HFFc6 (cell line): ENCODE measurements around the gene MRPL50. TPM values are rescaled to one million over a fixed set of nuclear protein-coding genes. Genes with fewer than 3 reads are reported as not detected.
A peak's percentile ranks its signal among the peaks of the same experiment; 100 is the strongest.

Source experiments
- DNase-seq: peaks from one replicate; pipeline ENCODE4 v3.0.0-alpha.2; 2018
- H3K27ac Mint-ChIP-seq: 2 replicates; pipeline ENCODE4 v1.8.0; 2020; ENCODE audit warnings: mild to moderate bottlenecking, mixed read lengths
- H3K27me3 Mint-ChIP-seq: 2 replicates; pipeline ENCODE4 v1.8.0; 2021; ENCODE audit warnings: mild to moderate bottlenecking, moderate library complexity, mixed read lengths; ENCODE audit not compliant: insufficient read depth
- H3K36me3 Mint-ChIP-seq: 2 replicates; pipeline ENCODE4 v1.8.0; 2021; ENCODE audit warnings: low read depth, mixed read lengths
- H3K4me1 Mint-ChIP-seq: 2 replicates; pipeline ENCODE4 v1.8.0; 2020; ENCODE audit warnings: low read depth, mixed read lengths
- H3K4me3 Mint-ChIP-seq: 2 replicates; pipeline ENCODE4 v1.8.0; 2020; ENCODE audit warnings: mild to moderate bottlenecking, moderate library complexity, mixed read lengths
- H3K9me3 Mint-ChIP-seq: 2 replicates; pipeline ENCODE4 v1.8.0; 2020; ENCODE audit warnings: mild to moderate bottlenecking, mixed read lengths
- total RNA-seq, 6 experiments: library from RNA; stranded (reverse); fragmentation: NEBNext Ultra II Directional; extraction: Animal tissue kit (Norgen Biotek cat#: 25700); gene quantifications; 2 replicates in 1 of 6; 3 replicates in 5 of 6; pipeline ENCODE4 v1.2.3, GENCODE V29; 2021
- TF ChIP-seq, protein P1 (sequence below): fragments of 200-600 bp; sonication (generic); IDR thresholded peaks from 2 replicates; pipeline ENCODE4 v1.5.0; 2021; ENCODE audit warnings: antibody characterized with exemption, mild to moderate bottlenecking

Gene MRPL50
- total RNA-seq, 6 experiments from 2014 or later, result 9.6 to 11.2 (median 10.4) TPM

DNA sequence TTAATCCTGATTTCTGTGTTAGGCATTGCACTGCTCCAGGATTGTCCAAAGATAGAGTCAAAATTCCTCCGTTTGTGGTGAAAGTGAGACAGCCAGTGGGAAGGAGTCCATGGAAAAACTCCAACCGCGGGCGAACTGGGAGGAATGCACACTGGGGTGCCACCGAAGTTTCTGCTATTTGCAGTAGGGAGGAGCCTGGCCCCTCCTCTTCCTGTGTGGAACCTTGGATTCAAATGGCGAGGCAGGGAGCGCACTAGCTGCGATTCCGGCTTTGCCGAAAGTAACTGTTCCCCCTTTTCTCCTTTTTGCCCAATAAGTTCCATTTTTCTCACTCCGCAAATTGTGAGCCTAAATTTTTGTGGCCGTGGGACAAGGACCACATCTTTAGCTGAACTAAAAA, 22.9 kb downstream of the MRPL50 start:
- DNase-seq, result no peak

DNA sequence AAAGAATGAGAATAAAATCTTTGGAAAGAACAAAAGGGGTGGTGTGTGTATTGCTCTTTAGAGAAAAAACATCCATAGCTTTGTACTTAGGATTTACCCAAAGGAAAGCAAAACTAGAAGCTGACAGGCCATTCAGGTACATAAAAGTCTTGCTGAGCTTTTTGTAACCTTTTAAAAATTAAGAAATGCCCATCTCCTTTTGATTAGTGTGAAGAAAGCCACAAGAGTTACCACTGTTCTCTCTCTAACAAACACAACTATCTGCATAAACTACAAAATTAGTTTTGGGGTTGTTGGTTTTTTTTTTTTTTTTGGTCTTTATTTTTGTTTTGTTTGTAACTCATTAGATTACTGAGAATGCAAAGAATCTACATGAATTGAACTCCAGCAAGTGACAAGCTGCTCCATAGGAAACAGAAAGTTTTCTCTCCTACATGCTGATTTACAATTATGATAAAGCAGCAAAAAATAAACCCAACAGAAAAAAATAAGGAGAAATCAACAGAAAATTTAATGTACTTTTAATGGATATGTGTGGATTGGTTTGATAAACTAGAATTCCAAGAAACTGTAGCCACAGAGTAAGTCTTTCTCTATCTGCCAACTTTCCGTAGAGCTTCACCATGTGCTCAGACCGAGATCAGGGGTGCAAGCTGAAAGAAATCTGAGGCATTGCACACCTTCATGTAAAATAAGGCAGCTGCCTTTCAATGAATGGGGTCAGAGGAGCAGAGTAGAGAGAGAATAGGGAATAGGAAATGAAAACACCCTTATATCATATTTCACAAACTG, 25.9 kb downstream of the MRPL50 start:
- TF ChIP-seq, protein P1, sequence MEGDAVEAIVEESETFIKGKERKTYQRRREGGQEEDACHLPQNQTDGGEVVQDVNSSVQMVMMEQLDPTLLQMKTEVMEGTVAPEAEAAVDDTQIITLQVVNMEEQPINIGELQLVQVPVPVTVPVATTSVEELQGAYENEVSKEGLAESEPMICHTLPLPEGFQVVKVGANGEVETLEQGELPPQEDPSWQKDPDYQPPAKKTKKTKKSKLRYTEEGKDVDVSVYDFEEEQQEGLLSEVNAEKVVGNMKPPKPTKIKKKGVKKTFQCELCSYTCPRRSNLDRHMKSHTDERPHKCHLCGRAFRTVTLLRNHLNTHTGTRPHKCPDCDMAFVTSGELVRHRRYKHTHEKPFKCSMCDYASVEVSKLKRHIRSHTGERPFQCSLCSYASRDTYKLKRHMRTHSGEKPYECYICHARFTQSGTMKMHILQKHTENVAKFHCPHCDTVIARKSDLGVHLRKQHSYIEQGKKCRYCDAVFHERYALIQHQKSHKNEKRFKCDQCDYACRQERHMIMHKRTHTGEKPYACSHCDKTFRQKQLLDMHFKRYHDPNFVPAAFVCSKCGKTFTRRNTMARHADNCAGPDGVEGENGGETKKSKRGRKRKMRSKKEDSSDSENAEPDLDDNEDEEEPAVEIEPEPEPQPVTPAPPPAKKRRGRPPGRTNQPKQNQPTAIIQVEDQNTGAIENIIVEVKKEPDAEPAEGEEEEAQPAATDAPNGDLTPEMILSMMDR, result no peak
- no peak overlapping the region for H3K27ac Mint-ChIP-seq
- no peak overlapping the region for H3K4me3 Mint-ChIP-seq
- no peaks in the 10 kb centered on the region; the same call in none of the 2 replicates for H3K27me3 Mint-ChIP-seq
- no peaks in the 10 kb centered on the region for H3K36me3 Mint-ChIP-seq
- peaks cover 34% of the 10 kb centered on the region for H3K4me1 Mint-ChIP-seq
- H3K9me3 Mint-ChIP-seq, result no peaks in the 10 kb centered on the region
- DNase-seq, result no peak

More for the DNA sequence above, 22.9 kb downstream of the MRPL50 start:
- TF ChIP-seq, protein P1, result no peak
- Mint-ChIP-seq H3K36me3 (no peaks in the 10 kb centered on the region), H3K4me1 (peaks cover 29% of the 10 kb centered on the region), H3K27ac (peak overlapping the region; percentile 87), H3K9me3 (no peaks in the 10 kb centered on the region; the same call in 1 of the 2 replicates), H3K27me3 (no peaks in the 10 kb centered on the region; the same call in 1 of the 2 replicates), H3K4me3 (no peak overlapping the region)

DNA sequence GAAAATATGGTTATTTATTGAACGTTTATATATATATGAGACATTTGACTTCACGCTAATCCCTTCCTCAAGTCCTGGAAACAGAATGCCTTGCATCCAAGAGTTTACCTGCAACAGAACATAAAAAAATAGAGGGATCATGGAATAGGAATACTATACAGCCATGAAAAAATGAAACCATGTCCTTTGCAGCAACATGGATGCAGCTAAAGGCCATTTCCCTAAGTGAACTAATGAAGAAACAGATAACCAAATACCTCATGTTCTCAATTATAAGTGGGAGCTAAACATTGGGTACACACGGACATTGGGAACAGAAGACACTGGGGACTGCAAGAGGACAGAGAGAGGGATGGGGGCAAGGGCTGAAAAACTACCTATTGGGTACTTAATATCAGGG, 26.6 kb downstream of the MRPL50 start:
- no peak for DNase-seq
- TF ChIP-seq, protein P1, result no peak
- no peaks in the 10 kb centered on the region for H3K9me3 Mint-ChIP-seq
- no peak overlapping the region for H3K27ac Mint-ChIP-seq
- no peaks in the 10 kb centered on the region; the same call in none of the 2 replicates for H3K27me3 Mint-ChIP-seq
- H3K4me3 Mint-ChIP-seq, result no peak overlapping the region
- H3K36me3 Mint-ChIP-seq, result no peaks in the 10 kb centered on the region
- H3K4me1 Mint-ChIP-seq, result peaks cover 27% of the 10 kb centered on the region

DNA sequence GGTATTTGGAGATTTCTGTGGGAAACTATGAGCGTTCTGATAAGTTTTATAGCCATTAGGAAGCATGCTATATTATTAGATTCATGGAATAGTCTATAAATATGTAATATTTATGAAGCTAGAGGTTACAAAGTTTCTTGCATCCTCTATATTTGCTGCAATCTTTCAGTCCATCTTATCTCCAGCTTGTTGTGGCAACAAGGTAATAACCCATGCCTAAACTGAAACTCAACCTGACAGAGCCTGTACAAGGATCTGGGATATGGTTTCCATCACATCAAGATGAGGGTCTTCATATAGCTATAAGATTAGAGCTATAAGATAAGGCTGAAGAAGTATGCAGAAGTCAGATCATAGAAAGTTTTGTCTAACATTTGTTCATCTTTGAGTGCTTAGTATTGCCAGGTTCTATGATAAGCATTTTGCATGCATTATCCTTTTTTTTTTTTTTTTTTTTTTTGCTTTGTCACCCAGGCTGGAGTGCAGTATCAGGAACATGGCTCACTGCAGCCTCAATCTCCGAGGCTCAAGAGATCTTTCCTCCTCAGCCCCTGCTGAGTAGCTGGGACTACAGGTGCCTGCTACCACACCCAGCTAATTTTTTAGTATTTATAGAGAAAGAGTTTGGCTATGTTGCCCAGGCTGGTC, 28.4 kb downstream of the MRPL50 start:
- Mint-ChIP-seq H3K9me3 (no peaks in the 10 kb centered on the region), H3K27me3 (no peaks in the 10 kb centered on the region; the same call in 1 of the 2 replicates), H3K36me3 (no peaks in the 10 kb centered on the region), H3K27ac (no peak overlapping the region), H3K4me3 (no peak overlapping the region), H3K4me1 (peaks cover 20% of the 10 kb centered on the region)
- TF ChIP-seq, protein P1, result no peak
- no peak for DNase-seq

DNA sequence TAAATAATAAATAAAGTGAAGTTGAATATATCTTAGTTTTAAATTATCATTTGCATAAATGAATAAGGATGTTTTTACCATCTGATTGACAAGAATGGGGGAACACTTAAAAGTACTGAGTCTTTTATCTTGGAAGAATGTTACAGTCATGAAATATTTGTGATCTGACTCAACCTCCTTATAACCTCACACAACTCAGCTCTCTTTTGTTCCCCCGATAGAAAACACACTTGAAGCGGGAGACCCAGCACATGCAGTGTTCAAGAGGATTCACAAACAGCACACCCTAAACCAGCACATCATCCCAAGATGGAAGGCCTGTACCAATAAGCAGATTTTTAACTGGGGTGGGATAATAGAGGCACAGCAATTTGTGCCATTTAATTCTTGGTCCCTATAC, 29.1 kb downstream of the MRPL50 start:
- Mint-ChIP-seq H3K4me1 (peaks cover 23% of the 10 kb centered on the region), H3K27me3 (no peaks in the 10 kb centered on the region; the same call in 1 of the 2 replicates), H3K27ac (no peak overlapping the region), H3K4me3 (no peak overlapping the region), H3K9me3 (no peaks in the 10 kb centered on the region), H3K36me3 (no peaks in the 10 kb centered on the region)
- TF ChIP-seq, protein P1, result no peak
- no peak for DNase-seq
